B cell (primary cell): ENCODE data around the gene FREM2.

Source experiments
- EZH2 ChIP-seq: IDR thresholded peaks from 2 replicates; pipeline ENCODE4 v1.6.1; 2012; ENCODE audit warnings: borderline replicate concordance, low read depth, mild to moderate bottlenecking, moderate library complexity, low read length; ENCODE audit not compliant: insufficient read depth, poor library complexity, severe bottlenecking
- TF ChIP-seq, protein P1 (sequence below): fragments of 200-600 bp; IDR thresholded peaks from one replicate; pipeline ENCODE4 v1.8.0; 2022; ENCODE audit warnings: antibody characterized with exemption, mild to moderate bottlenecking

DNA sequence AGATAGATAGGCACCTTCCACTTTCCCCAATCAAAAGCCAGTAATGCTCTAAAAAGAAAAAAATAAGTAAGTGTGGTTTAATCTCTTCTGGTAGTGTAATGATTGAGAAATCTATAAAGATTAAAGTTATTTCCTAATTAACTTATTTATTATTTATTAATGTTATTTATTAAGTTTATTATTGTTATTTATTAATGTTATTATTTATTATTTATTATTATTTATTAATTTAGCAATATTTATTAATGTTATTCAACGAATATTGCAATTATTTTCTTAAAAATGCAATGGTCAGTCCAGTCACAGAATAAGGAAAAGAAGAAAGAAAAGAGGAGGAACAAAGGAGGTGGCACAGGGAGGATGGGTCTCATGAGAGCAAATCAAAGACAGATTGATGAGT lies 100.7 kb downstream of the FREM2 start:
- TF ChIP-seq, protein P1, sequence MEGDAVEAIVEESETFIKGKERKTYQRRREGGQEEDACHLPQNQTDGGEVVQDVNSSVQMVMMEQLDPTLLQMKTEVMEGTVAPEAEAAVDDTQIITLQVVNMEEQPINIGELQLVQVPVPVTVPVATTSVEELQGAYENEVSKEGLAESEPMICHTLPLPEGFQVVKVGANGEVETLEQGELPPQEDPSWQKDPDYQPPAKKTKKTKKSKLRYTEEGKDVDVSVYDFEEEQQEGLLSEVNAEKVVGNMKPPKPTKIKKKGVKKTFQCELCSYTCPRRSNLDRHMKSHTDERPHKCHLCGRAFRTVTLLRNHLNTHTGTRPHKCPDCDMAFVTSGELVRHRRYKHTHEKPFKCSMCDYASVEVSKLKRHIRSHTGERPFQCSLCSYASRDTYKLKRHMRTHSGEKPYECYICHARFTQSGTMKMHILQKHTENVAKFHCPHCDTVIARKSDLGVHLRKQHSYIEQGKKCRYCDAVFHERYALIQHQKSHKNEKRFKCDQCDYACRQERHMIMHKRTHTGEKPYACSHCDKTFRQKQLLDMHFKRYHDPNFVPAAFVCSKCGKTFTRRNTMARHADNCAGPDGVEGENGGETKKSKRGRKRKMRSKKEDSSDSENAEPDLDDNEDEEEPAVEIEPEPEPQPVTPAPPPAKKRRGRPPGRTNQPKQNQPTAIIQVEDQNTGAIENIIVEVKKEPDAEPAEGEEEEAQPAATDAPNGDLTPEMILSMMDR = no peak
- TF ChIP-seq EZH2 = no peak
